HCT116 (cell line): ENCODE results near the gene CUBN. TPM values are rescaled to one million over a fixed set of nuclear protein-coding genes. Genes with fewer than 3 reads are reported as not detected.

Source experiments
- ATAC-seq: fragments of 200-7000 bp; cut with Tn5 transposase; 2 replicates; pipeline ENCODE4 v1.9.1; 2020; ENCODE audit warnings: mild to moderate bottlenecking, moderate library complexity
- BruUV-seq: library from RNA; stranded (reverse); fragments of 400-500 nt; replicated peaks from 2 replicates; lab custom pipeline; 2021; lab: Mats Ljungman, UMichigan
- CTCF ChIA-PET: fragments of 300-600 bp; sonication (Branson Sonifier 250); formaldehyde crosslinking; loops from one replicate; lab custom pipeline; 2021; ENCODE audit warnings: antibody characterized with exemption; lab: Charles Lee
- POLR2A ChIA-PET: fragments of 300-600, 350-600 bp; sonication (Branson Sonifier 250); formaldehyde crosslinking; loops from one replicate; lab custom pipeline; 2021; ENCODE audit warnings: antibody characterized with exemption; lab: Charles Lee
- RAD21 ChIA-PET, 2 experiments: fragments of 300-600 bp; sonication (Branson Sonifier 250); formaldehyde crosslinking; loops; one replicate each; lab custom pipeline; 2023; ENCODE audit warnings: low total read pairs in 2 of 2; ENCODE audit not compliant: uncharacterized antibody in 2 of 2, unreplicated experiment in 2 of 2, low non-redundant PET in 1 of 2; lab: Charles Lee
- DNase-seq: peaks from one replicate; pipeline ENCODE4 v3.0.0-alpha.2; 2010; ENCODE audit warnings: low read depth, low spot score
- H2AFZ ChIP-seq: fragments of 200-600 bp; shearing (Covaris generic), sonication (generic); 2 replicates; pipeline ENCODE4 v1.6.1; 2017; ENCODE audit warnings: low read depth, mixed run types, mixed read lengths, antibody characterized with exemption, low read length; ENCODE audit not compliant: poor library complexity, severe bottlenecking
- H3K27ac ChIP-seq: 2 replicates; pipeline ENCODE4 v1.5.1; 2012; ENCODE audit warnings: low read depth, low read length
- H3K27me3 ChIP-seq: fragments of 200-600 bp; sonication (generic); 2 replicates; pipeline ENCODE4 v1.6.1; 2016; ENCODE audit warnings: mixed run types, low read length, mixed read lengths; ENCODE audit not compliant: insufficient read depth
- H3K36me3 ChIP-seq, 2 experiments: fragments of 200-500 bp in 1 of 2; fragments of 200-600 bp in 1 of 2; sonication (Bioruptor generic) in 1 of 2; sonication (generic) in 1 of 2; 2 replicates each; pipeline versions ENCODE4 v1.5.1 to v1.6.1; 2014 to 2016; ENCODE audit warnings: low read length in 2 of 2, inconsistent platforms in 1 of 2, mixed read lengths in 1 of 2, mixed run types in 1 of 2; ENCODE audit not compliant: insufficient read depth in 2 of 2, control insufficient read depth in 1 of 2
- H3K4me1 ChIP-seq, 2 experiments: fragments of 200-600 bp in 1 of 2; sonication (generic) in 1 of 2; 2 replicates each; pipeline versions ENCODE4 v1.5.1 to v1.6.1; 2012 to 2017; ENCODE audit warnings: low read length in 2 of 2, inconsistent platforms in 1 of 2, mild to moderate bottlenecking in 1 of 2, mixed read lengths in 1 of 2, mixed run types in 1 of 2, moderate library complexity in 1 of 2; ENCODE audit not compliant: insufficient read depth in 2 of 2, control insufficient read depth in 1 of 2
- H3K4me2 ChIP-seq: fragments of 200-600 bp; sonication (generic); 2 replicates; pipeline ENCODE4 v1.6.1; 2017; ENCODE audit warnings: mixed run types, low read length, mixed read lengths
- H3K4me3 ChIP-seq, 2 experiments: fragments of 200-600 bp in 1 of 2; sonication (generic) in 1 of 2; replicated peaks in 1 of 2; 2 replicates each; pipeline ENCODE4 v1.5.1; 2011 to 2016; ENCODE audit warnings: low read length in 2 of 2, control low read depth in 1 of 2, low read depth in 1 of 2, mild to moderate bottlenecking in 1 of 2, mixed read lengths in 1 of 2, mixed run types in 1 of 2
- H3K79me2 ChIP-seq: fragments of 200-600 bp; sonication (generic); 2 replicates; pipeline ENCODE4 v1.6.1; 2017; ENCODE audit warnings: mild to moderate bottlenecking, mixed run types, low read length, moderate library complexity, mixed read lengths; ENCODE audit not compliant: insufficient read depth
- H3K9ac ChIP-seq: fragments of 200-600 bp; sonication (generic); 2 replicates; pipeline ENCODE4 v1.6.1; 2016; ENCODE audit warnings: low read length, mixed read lengths
- H3K9me2 ChIP-seq: fragments of 200-600 bp; sonication (generic), shearing (Covaris generic); 2 replicates; pipeline ENCODE4 v1.6.1; 2017; ENCODE audit warnings: mixed run types, mild to moderate bottlenecking, moderate library complexity; ENCODE audit not compliant: insufficient read depth
- H3K9me3 ChIP-seq, 2 experiments: fragments of 200-500 bp in 1 of 2; fragments of 200-600 bp in 1 of 2; sonication (Bioruptor generic) in 1 of 2; sonication (generic) in 1 of 2; 2 replicates each; pipeline ENCODE4 v1.6.1; 2014 to 2017; ENCODE audit warnings: low read length in 2 of 2, mixed read lengths in 2 of 2, inconsistent platforms in 1 of 2, low read depth in 1 of 2, mild to moderate bottlenecking in 1 of 2, mixed run types in 1 of 2, moderate library complexity in 1 of 2; ENCODE audit not compliant: control insufficient read depth in 1 of 2, insufficient read depth in 1 of 2
- H4K20me1 ChIP-seq: fragments of 200-600 bp; sonication (generic), shearing (Covaris generic); 2 replicates; pipeline ENCODE4 v1.6.1; 2017; ENCODE audit warnings: mixed run types, mild to moderate bottlenecking, moderate library complexity; ENCODE audit not compliant: insufficient read depth
- CEBPB ChIP-seq: IDR thresholded peaks from 2 replicates; pipeline ENCODE4 v1.6.1; 2012; ENCODE audit warnings: low read depth
- EGR1 ChIP-seq: IDR thresholded peaks from 2 replicates; pipeline ENCODE4 v1.6.1; 2012; ENCODE audit warnings: low read depth
- EZH2 ChIP-seq: fragments of 200-600 bp; sonication (generic); IDR thresholded peaks from 2 replicates; pipeline ENCODE4 v1.6.1; 2017; ENCODE audit warnings: antibody characterized with exemption, mixed run types
- EZH2phosphoT487 ChIP-seq: fragments of 200-600 bp; IDR thresholded peaks from 2 replicates; pipeline ENCODE4 v1.6.1; 2018; ENCODE audit warnings: antibody characterized with exemption, borderline replicate concordance
- FOSL1 ChIP-seq: IDR thresholded peaks from 2 replicates; pipeline ENCODE4 v1.6.1; 2012; ENCODE audit warnings: low read depth
- JUND ChIP-seq: IDR thresholded peaks from 2 replicates; pipeline ENCODE4 v1.6.1; 2012
- MAX ChIP-seq: IDR thresholded peaks from 2 replicates; pipeline ENCODE4 v1.6.1; 2012
- POLR2AphosphoS5 ChIP-seq: IDR thresholded peaks from 2 replicates; pipeline ENCODE4 v1.6.1; 2011; ENCODE audit warnings: mild to moderate bottlenecking, low read depth, low read length, moderate library complexity
- RAD21 ChIP-seq: IDR thresholded peaks from 2 replicates; pipeline ENCODE4 v1.6.1; 2012; ENCODE audit warnings: low read depth, mild to moderate bottlenecking
- SRF ChIP-seq: IDR thresholded peaks from 2 replicates; pipeline ENCODE4 v1.6.1; 2012; ENCODE audit warnings: low read depth
- YY1 ChIP-seq: IDR thresholded peaks from 2 replicates; pipeline ENCODE4 v1.6.1; 2011; ENCODE audit warnings: low read length, low read depth, moderate library complexity, mild to moderate bottlenecking; ENCODE audit not compliant: insufficient replicate concordance; ENCODE audit errors: extremely low read depth
- ZBTB33 ChIP-seq: IDR thresholded peaks from 2 replicates; pipeline ENCODE4 v1.6.1; 2011; ENCODE audit warnings: mild to moderate bottlenecking, low read length, moderate library complexity; ENCODE audit not compliant: insufficient replicate concordance; ENCODE audit errors: extremely low read depth
- ZFX ChIP-seq: fragments of 450-650 bp; IDR thresholded peaks from 2 replicates; pipeline ENCODE4 v1.6.1; 2017
- ZNF274 ChIP-seq: fragments of 200-500 bp; sonication (Bioruptor generic); IDR thresholded peaks from 2 replicates; pipeline ENCODE4 v1.6.1; 2014; ENCODE audit warnings: mild to moderate bottlenecking, low read depth, low read length, inconsistent platforms
- intact Hi-C: fragments of 100-400 bp; cut with micrococcal nuclease; formaldehyde crosslinking; loops from 2 replicates; pipeline ENCODE4 v1.10.0; 2022
- total RNA-seq: library from RNA; stranded (reverse); gene quantifications from one replicate; pipeline ENCODE4 v1.2.1, GENCODE V29; 2021; ENCODE audit not compliant: unreplicated experiment

CUBN gene
- total RNA-seq, 1 experiment from 2014 or later, result 1.2 TPM

- no peak overlapping the region for H3K4me2 ChIP-seq
- H4K20me1 ChIP-seq, result no peaks in the 10 kb centered on the region
- intact Hi-C loops, result no loop called here
- no peaks in the 10 kb centered on the region for H3K36me3 ChIP-seq
- no peaks in the 10 kb centered on the region for H3K9me2 ChIP-seq
- ATAC-seq (no peak), DNase-seq (no peak)
- no peaks in the 10 kb centered on the region for H3K9me3 ChIP-seq
- no peaks in the 10 kb centered on the region for H3K79me2 ChIP-seq
- CTCF ChIA-PET, result no interaction called here
- no peak for TF ChIP-seq EZH2phosphoT487
- TF ChIP-seq POLR2AphosphoS5, result no peak
- TF ChIP-seq ZFX, result no peak
- no peak for TF ChIP-seq SRF
- TF ChIP-seq EZH2, result no peak
- no peak for TF ChIP-seq JUND
- TF ChIP-seq MAX, result no peak
- TF ChIP-seq EGR1, result no peak
- no peak for TF ChIP-seq RAD21
- no peak for TF ChIP-seq ZNF274
- no peak for TF ChIP-seq YY1
- no peak for TF ChIP-seq CEBPB
- no peak overlapping the region for H3K9ac ChIP-seq
- H3K27ac ChIP-seq, result no peak overlapping the region
- H3K27me3 ChIP-seq, result no peaks in the 10 kb centered on the region
- no peak overlapping the region for H3K4me3 ChIP-seq
- RAD21 ChIA-PET, result no interaction called here
- POLR2A ChIA-PET, result no interaction called here
- no peaks in the 10 kb centered on the region for H3K4me1 ChIP-seq
- H2AFZ ChIP-seq, result no peak overlapping the region
- BruUV-seq, result no TSS peak
Observed at GRCh38 chr10:17144032-17144431, 14.4 kb upstream of the CUBN start.

- CTCF ChIA-PET, result no interaction called here
- no peak for TF ChIP-seq ZBTB33
- no peak for TF ChIP-seq ZFX
- TF ChIP-seq FOSL1, result no peak
- TF ChIP-seq, all 23 proteins: peak for 0
- Histone ChIP-seq H3K9me2 (no peaks in the 10 kb centered on the region), H3K4me1 (no peaks in the 10 kb centered on the region), H3K27ac (no peak overlapping the region), H4K20me1 (no peaks in the 10 kb centered on the region), H2AFZ (no peak overlapping the region), H3K4me3 (no peak overlapping the region), H3K9ac (no peak overlapping the region), H3K36me3 (no peaks in the 10 kb centered on the region), H3K79me2 (no peaks in the 10 kb centered on the region), H3K4me2 (no peak overlapping the region), H3K27me3 (no peaks in the 10 kb centered on the region), H3K9me3 (no peaks in the 10 kb centered on the region)
- ChIA-PET RAD21 (no interaction called here), POLR2A (no interaction called here)
- ATAC-seq, result no peak
- BruUV-seq, result no TSS peak
- no peak for DNase-seq
- intact Hi-C loops, result no loop called here
Observed at GRCh38 chr10:17143055-17143690, 13.6 kb upstream of the CUBN start.
